GM21381 (cell line): ENCODE results near the gene CLBA1.
"Not testable (repeated sequence)": the region's sequence is repeated elsewhere in the genome, so short reads cannot be mapped to it uniquely, and the experiment has no call there.

Experiments used
- ATAC-seq: cut with Tn5 transposase; IDR thresholded peaks from one replicate; pipeline ENCODE4 v1.9.1; 2021; ENCODE audit warnings: mild to moderate bottlenecking, moderate library complexity; ENCODE audit not compliant: unreplicated experiment

The CLBA1 gene

GRCh38 chr14:104947881-104948735, 37.5 kb upstream of the CLBA1 start:
- ATAC-seq = not testable (repeated sequence)

DNA sequence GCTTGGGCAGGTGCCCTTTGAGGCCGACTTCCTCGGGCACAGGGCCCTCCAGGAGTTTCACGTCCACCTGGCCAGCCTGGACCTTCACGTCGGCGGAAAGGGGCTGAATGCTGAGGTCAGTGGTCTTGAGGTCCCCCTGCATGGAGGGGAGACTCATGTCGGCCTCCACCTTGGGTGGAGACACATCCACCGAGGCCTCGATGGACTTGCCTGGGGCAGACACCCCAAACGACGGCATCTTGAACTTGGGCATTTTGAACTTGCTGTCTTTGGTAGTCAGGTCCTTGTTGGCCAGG, 36.9 kb upstream of the CLBA1 start:
- no peak for ATAC-seq

GRCh38 chr14:104949406-104949955, 36.1 kb upstream of the CLBA1 start:
- ATAC-seq = not testable (repeated sequence)

GRCh38 chr14:104950021-104950420, 35.6 kb upstream of the CLBA1 start:
- ATAC-seq = no peak

GRCh38 chr14:104950701-104951100, 34.9 kb upstream of the CLBA1 start:
- not testable (repeated sequence) for ATAC-seq

DNA sequence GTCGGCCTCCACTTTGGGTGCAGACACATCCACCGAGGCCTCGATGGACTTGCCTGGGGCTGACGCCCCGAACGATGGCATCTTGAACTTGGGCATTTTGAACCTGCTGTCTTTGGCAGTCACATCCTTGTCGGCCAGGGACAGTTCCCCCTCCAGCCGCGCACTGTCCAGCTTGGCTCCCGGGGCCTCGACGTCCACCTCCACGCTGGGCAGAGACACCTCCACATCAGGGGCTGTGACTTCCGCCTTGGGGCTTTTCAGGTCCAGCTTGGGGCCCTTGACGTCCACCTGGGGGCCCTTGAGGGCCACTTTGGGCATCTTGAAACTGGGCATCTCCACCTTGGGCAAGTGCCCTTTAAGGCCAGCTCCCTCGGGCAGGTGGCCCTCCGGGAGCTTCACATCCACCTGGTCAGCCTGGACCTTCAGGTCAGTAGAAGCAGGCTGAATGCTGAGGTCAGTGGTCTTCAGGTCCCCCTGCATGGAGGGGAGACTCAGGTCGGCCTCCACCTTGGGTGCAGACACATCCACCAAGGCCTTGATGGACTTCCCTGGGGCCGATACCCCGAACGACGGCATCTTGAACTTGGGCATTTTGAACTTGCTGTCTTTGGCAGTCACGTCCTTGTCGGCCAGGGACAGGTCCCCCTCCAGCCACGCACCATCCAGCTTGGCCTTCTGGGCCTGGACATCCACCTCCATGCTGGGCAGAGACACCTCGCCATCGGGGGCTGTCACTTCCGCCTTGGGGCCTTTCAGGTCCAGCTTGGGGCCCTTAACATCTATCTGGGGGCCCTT, 33.5 kb upstream of the CLBA1 start:
- not testable (repeated sequence) for ATAC-seq

DNA sequence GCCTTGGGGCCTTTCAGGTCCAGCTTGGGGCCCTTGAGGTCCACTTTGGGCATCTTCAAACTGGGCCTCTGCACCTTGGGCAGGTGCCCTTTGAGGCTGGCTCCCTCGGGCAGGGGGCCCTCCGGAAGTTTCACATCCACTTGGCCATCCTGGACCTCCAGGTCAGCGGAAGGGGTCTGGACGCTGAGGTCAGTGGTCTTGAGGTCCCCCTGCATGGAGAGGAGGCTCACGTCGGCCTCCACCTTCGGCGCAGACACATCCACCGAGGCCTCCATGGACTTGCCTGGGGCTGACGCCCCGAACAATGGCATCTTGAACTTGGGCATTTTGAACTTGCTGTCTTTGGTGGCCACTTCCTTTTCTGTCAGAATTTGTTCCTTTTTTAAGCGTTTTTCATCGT, 32.5 kb upstream of the CLBA1 start:
- ATAC-seq = no peak

GRCh38 chr14:104953896-104954656, 31.5 kb upstream of the CLBA1 start:
- ATAC-seq = no peak

DNA sequence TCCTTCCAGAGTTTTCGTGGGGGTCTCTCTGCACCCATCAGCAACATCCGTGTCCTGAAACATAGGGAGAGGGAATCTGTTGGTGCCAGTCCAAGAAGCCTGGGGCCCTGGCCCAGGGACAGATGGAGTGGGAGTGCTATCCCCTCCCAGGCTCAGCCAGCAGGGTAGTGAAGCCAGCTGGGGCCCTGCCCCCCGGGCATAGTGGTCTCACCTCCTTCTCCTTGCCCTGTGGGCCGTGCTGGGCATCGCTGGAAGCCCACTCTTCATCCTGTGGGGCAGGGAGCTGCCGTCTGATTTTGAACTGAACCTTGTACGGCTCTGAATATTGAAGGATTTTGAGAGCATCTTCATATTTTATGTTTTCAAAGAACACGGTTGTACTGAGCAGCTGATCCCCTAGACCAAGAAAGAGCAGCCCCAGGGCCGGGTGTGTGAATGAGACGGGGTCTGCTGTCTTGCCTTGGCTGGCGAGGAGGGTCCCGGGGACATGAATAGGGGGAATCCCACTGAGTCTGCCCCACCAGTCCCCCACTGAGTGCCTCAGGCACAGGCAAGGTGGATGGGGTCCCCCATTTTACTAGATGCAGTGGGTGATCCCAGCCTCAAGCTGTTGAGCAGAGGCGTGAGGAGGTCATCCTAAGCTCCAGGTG, 30.7 kb upstream of the CLBA1 start:
- ATAC-seq = no peak

DNA sequence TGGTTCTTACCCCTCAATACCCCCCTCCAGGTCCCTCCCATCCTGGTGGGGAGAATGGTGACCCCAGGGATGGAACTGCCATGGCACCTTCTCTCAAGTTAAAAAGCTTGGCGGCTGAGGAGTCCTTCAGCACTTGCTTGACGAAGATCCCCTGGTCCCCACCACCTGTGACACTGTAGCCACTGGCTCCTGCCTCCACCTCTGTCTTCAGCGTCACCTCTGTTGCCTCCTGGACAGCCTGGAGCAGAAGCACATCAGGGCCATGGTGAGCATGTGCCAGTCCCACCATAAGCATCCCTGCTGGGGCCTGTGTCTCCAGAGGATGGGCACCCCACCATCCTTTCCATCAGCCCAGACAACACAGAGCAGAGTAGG, 30.2 kb upstream of the CLBA1 start:
- no peak for ATAC-seq

- ATAC-seq = no peak
Observed at GRCh38 chr14:104956290-104956890, 29.2 kb upstream of the CLBA1 start.

DNA sequence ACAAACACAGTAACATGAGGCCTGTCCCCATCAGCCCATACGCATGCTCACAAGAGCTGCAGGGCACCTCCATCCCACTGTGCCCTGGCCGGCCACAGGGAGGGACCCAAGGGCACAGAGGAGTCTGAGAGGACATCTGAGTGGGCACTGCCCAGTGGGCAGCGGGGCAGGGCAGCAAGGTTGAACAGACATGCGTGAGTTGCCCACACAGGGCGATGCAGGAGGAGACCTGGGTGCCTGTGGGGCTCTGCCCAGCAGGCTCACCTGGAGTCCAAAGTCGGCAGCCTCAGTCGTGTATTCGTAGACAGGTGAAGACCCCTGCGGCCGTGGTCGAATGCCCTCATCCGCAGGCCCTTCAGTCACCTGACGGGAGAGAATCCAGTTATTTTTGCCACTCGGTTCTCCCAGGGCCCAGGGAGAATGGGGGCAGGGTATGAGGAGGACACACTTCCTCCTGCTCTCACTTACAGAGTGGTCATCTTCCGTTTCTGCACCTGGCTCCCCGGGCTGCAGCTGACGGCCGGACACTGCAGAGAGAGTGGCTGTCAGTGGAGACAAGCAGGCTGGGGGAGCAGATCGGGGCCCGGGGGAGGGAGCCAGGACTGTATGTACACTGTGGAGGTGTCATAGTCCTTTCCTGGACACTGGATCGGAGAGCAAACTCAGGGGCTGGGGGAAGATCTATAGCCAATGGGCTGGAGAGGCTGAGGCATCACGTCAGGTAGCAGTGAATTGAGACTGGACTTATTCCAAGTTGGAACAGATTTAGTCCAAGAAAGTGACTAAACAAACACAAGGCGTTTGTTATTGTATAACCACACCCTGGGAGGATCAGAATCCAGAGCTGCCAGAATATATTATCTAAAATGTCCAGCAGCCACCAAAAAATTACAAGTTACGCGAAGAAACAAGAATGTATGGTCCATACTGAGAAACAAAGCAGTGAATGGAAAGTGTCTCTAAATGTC, 28.2 kb upstream of the CLBA1 start:
- no peak for ATAC-seq

- no peak for ATAC-seq
Observed at GRCh38 chr14:104964546-104964945, 21.0 kb upstream of the CLBA1 start.

DNA sequence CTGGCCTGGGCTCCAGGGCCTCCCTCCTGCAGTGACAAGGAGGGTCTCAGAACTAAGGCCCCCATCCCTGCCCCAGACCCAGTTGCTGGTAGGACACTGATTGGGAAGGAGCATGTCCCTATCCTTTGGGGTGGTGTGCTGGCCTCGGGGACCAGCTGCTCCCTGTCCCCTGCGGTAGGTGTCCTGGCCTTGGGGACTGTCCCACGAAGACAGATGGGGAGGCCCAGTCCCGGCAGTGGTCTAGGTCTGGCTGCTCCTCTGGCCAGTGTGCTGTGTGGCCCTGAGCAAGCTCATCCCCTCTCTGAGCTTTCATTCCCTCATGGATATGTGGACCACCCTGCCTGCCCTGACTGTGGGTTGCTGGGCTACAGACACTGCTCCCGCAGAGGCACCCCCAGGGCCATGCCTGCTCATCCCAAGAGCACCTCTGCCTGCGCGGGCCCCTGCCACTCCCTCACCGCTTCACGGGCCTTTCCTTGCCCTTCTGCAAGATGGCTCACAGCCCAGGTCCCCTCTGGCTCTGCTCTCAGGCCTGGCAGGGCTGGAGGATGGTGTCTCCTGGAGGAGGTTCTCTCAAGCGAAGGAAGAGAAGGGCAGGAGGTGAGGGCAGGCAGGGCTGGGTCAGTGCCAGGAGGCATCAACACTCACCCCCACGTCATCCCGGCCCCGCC, 19.9 kb upstream of the CLBA1 start:
- ATAC-seq = no peak

DNA sequence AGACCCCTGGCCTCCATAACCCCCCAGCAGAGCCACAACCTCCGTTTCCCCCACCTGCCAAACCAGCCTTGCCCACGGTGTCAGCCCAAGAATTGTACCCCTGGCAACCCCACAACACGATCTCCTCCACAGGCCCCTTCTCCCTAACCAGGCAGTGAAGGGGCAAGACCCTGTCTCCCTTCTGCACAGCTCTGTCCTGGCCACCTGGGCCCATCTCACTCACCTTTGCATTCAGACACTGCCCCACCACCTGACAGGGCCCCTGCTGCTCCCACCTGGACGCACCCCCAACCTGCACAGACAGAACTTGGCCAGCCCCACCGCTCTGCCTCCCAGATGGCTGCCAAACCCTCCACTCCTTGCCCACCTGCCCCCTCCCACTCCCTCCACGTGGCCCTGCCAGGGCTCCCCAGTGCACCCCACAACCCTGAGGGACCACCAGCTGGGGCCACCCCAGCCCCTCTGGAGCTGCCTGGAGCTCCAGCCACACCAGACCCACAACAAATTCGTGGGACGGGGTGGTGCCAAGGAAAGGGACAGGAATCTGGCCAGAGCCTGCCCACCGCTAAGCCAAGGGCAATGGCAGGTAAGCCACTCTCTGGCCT, 19.2 kb upstream of the CLBA1 start:
- ATAC-seq = no peak

- ATAC-seq = no peak
Observed at GRCh38 chr14:104966981-104967385, 18.6 kb upstream of the CLBA1 start.

- no peak for ATAC-seq
Observed at GRCh38 chr14:104967386-104968152, 18.0 kb upstream of the CLBA1 start.

GRCh38 chr14:104968153-104968527, 17.4 kb upstream of the CLBA1 start:
- no peak for ATAC-seq
